Measurements from ENCODE around the gene ECI1.

GRCh38 chr16:2210386-2211365 lies 40.7 kb downstream of the ECI1 start, which contains the start of gene BRICD5:
- TF ChIP-seq CTCF (IDR thresholded peaks at IDR 0.05): no peak
- no peak for TF ChIP-seq EZH2phosphoT487 (IDR thresholded peaks at IDR 0.05)
- no peak for TF ChIP-seq EZH2 (IDR thresholded peaks at IDR 0.05)

Measured in neural progenitor cell (in vitro differentiated cells).